DOHH2 (cell line): ENCODE data around the gene MYO18B.

ENCODE experiments used
- H3F3A ChIP-seq: fragments of 200-600 bp; sonication (generic), shearing (Covaris generic); 2 replicates; pipeline ENCODE4 v1.6.0; 2016; ENCODE audit warnings: antibody characterized with exemption, mild to moderate bottlenecking; ENCODE audit not compliant: control insufficient read depth, insufficient read depth
- H3K27ac ChIP-seq: fragments of 200-600 bp; sonication (generic); 2 replicates; pipeline ENCODE4 v1.5.1; 2014; ENCODE audit warnings: low read depth, mild to moderate bottlenecking, low read length, moderate library complexity
- H3K27me3 ChIP-seq: fragments of 200-600 bp; sonication (generic); 2 replicates; pipeline ENCODE4 v1.6.1; 2014; ENCODE audit warnings: mild to moderate bottlenecking, low read length, mixed read lengths; ENCODE audit not compliant: control insufficient read depth
- H3K36me3 ChIP-seq: fragments of 200-600 bp; sonication (generic); 2 replicates; pipeline ENCODE4 v1.6.1; 2014; ENCODE audit warnings: mild to moderate bottlenecking, low read length, moderate library complexity, mixed read lengths; ENCODE audit not compliant: control insufficient read depth
- H3K4me1 ChIP-seq: fragments of 200-600 bp; sonication (generic); 2 replicates; pipeline ENCODE4 v1.6.1; 2014; ENCODE audit warnings: mild to moderate bottlenecking, low read length, mixed read lengths; ENCODE audit not compliant: control insufficient read depth
- H3K4me2 ChIP-seq: fragments of 200-600 bp; sonication (generic); 2 replicates; pipeline ENCODE4 v1.6.0; 2014; ENCODE audit warnings: mild to moderate bottlenecking, low read length, moderate library complexity
- H3K4me3 ChIP-seq: fragments of 200-600 bp; sonication (generic); 2 replicates; pipeline ENCODE4 v1.5.1; 2014; ENCODE audit warnings: mild to moderate bottlenecking, low read length, mixed read lengths
- H3K79me2 ChIP-seq: fragments of 200-600 bp; sonication (generic); 2 replicates; pipeline ENCODE4 v1.6.1; 2014; ENCODE audit warnings: mild to moderate bottlenecking, low read length, mixed read lengths; ENCODE audit not compliant: control insufficient read depth
- H3K9me2 ChIP-seq: fragments of 200-600 bp; sonication (generic); replicated peaks from 2 replicates; pipeline ENCODE4 v1.6.1; 2014; ENCODE audit warnings: mild to moderate bottlenecking, low read length, mixed read lengths; ENCODE audit not compliant: control insufficient read depth
- H3K9me3 ChIP-seq: fragments of 200-600 bp; sonication (generic); 2 replicates; pipeline ENCODE4 v1.6.1; 2014; ENCODE audit warnings: antibody characterized with exemption, low read length, mixed read lengths; ENCODE audit not compliant: control insufficient read depth, insufficient read depth
- H4K20me1 ChIP-seq: fragments of 200-600 bp; sonication (generic); 2 replicates; pipeline ENCODE4 v1.6.0; 2014; ENCODE audit warnings: low read depth, mild to moderate bottlenecking, antibody characterized with exemption, low read length, moderate library complexity; ENCODE audit not compliant: control insufficient read depth, insufficient read depth
- CTCF ChIP-seq: fragments of 200-600 bp; sonication (generic); IDR thresholded peaks from one replicate; pipeline ENCODE4 v1.5.1; 2014; ENCODE audit warnings: antibody characterized with exemption, mild to moderate bottlenecking, low read depth, low read length; ENCODE audit not compliant: poor library complexity, severe bottlenecking
- EZH2phosphoT487 ChIP-seq: fragments of 200-600 bp; sonication (generic); IDR thresholded peaks from 2 replicates; pipeline ENCODE4 v1.6.1; 2017; ENCODE audit warnings: borderline replicate concordance, mild to moderate bottlenecking, antibody characterized with exemption, low read length, moderate library complexity, mixed read lengths

Gene MYO18B

GRCh38 chr22:25729016-25729995, 12.7 kb upstream of the MYO18B start:
- no peaks in the 10 kb centered on the region for H3F3A ChIP-seq
- no peaks in the 10 kb centered on the region for H3K36me3 ChIP-seq
- no peaks in the 10 kb centered on the region for H3K79me2 ChIP-seq
- no peak overlapping the region for H3K27ac ChIP-seq
- peaks cover 20% of the 10 kb centered on the region for H3K27me3 ChIP-seq
- H3K4me3 ChIP-seq, result no peak overlapping the region
- no peak overlapping the region for H3K4me2 ChIP-seq
- no peaks in the 10 kb centered on the region for H4K20me1 ChIP-seq
- no peak for TF ChIP-seq CTCF
- TF ChIP-seq EZH2phosphoT487, result no peak
- no peaks in the 10 kb centered on the region for H3K9me3 ChIP-seq
- no peaks in the 10 kb centered on the region for H3K9me2 ChIP-seq
- H3K4me1 ChIP-seq, result no peaks in the 10 kb centered on the region

- Histone ChIP-seq H3K9me2 (no peaks in the 10 kb centered on the region), H3K36me3 (no peaks in the 10 kb centered on the region), H3K27ac (no peak overlapping the region), H3K4me1 (no peaks in the 10 kb centered on the region), H3K4me3 (no peak overlapping the region), H3K27me3 (no peaks in the 10 kb centered on the region), H3K79me2 (no peaks in the 10 kb centered on the region), H3K9me3 (no peaks in the 10 kb centered on the region), H4K20me1 (no peaks in the 10 kb centered on the region), H3K4me2 (no peak overlapping the region), H3F3A (no peaks in the 10 kb centered on the region)
- no peak for TF ChIP-seq EZH2phosphoT487
Measured at GRCh38 chr22:25735650-25736049, 6.3 kb upstream of the MYO18B start.

- Histone ChIP-seq H3K27me3 (no peaks in the 10 kb centered on the region), H3F3A (no peaks in the 10 kb centered on the region), H3K9me2 (no peaks in the 10 kb centered on the region), H3K36me3 (no peaks in the 10 kb centered on the region), H3K27ac (no peak overlapping the region), H4K20me1 (no peaks in the 10 kb centered on the region), H3K4me3 (no peak overlapping the region), H3K79me2 (no peaks in the 10 kb centered on the region), H3K9me3 (no peaks in the 10 kb centered on the region), H3K4me1 (no peaks in the 10 kb centered on the region), H3K4me2 (no peak overlapping the region)
- TF ChIP-seq CTCF, result no peak
- TF ChIP-seq EZH2phosphoT487, result no peak
Measured at GRCh38 chr22:25736378-25737011, 5.5 kb upstream of the MYO18B start.
